Middle frontal gyrus (tissue), 1 donor: ENCODE results near the gene SLC6A1.

ENCODE experiments used
- DNase-seq: peaks from one replicate; pipeline ENCODE4 v3.0.0-alpha.2; 2015; ENCODE audit warnings: low spot score; ENCODE audit errors: extremely low spot score

The SLC6A1 gene

DNA sequence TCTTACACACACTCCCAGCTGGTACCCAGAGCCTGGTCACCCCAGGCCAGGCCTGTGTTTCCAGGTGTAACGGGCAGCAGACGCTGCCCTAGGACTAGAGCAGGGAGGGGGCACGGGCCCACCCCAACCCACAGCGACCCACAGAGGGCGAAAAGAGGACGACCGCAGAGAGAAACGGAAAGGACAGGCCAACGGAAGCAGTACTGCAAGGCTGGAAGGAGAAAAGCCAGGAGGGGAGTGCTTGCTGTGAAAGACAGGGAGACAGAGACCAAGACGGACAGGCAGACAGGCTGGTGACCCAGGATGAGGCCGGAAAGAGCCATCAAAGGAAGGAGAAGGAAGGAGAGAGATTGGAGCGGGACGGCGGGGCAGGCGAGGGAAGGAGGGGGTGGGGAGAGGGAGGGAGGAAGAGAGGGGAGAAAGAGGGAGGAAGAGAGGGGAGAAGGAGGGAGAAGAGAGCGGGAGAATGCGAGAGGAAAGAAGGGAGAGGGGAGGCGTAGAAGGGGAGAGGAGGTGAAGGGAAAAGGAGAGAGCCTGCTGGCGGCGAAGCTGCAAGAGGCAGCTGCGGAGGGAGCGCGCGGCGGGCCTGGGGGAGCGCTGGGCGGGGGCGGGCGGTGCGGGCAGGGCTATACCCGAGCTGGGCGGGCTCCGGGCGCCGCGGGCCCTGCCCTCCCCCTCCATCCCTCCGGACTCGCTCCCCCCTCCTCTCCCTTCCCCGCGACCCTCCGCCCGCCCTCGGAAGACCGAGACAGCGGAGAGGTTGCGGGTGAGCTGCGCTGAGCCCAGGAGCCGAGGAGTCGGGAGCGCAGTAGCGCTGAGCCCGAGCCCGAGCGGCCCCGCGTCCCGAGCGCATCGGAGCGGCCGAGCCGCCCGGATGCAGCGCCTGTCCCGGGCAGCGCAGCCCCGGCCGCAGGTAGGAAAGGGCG lies at the start of gene SLC6A1:
Gene SLC6A1 (plus strand): TSS at position 732 of the 926 bp plus-strand sequence. CDS start 24,464 bp downstream, outside the sequence.
- no peak for DNase-seq

GRCh38 chr3:10944866-10945265 lies 47.7 kb upstream of the SLC6A1 start:
- no peak for DNase-seq

- DNase-seq = peak; percentile 38
These were observed 46.8 kb upstream of the SLC6A1 start for GRCh38 chr3:10945683-10946287.

GRCh38 chr3:10946526-10946925 lies 46.0 kb upstream of the SLC6A1 start:
- DNase-seq = no peak

DNA sequence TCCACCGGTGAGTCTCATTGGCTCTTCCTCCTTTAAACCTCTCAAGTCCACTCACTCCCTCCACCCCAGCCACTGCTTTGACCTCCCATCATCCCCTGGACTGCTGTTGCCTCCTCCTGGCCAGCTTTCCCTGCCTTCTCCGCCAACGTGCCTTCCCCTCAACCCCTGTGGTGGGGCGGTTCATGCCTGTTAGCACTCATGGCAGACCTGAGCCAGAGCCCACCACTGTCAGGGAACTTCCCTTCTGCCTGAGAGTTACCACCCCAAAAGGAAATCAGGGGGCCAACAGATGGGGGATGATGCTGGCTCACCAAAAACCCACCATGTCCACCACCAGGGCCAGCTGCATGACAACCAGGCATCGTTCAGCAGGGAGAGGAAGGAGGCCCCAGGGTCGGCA lies 44.2 kb upstream of the SLC6A1 start:
- no peak for DNase-seq

DNA sequence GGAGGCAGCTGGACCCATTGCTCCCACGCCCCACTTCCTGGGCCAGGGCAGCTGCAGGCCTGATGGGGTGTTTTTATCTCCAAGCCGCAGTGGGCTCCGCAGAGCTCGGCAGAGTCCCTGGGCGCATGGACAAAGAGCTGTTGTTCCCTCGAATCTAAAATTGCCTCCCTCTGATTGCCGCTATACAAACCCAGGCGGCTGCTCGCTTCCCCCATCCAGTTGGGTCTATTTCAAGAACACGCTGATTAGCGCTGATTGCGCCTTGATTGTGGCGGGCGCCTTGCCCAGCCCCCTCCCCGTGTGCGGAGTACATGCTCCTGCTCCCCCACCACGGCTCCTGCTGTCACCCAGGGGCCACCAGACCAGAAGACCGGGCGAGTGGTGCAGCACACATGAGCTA lies 43.4 kb upstream of the SLC6A1 start:
- DNase-seq = peak; percentile 62

DNA sequence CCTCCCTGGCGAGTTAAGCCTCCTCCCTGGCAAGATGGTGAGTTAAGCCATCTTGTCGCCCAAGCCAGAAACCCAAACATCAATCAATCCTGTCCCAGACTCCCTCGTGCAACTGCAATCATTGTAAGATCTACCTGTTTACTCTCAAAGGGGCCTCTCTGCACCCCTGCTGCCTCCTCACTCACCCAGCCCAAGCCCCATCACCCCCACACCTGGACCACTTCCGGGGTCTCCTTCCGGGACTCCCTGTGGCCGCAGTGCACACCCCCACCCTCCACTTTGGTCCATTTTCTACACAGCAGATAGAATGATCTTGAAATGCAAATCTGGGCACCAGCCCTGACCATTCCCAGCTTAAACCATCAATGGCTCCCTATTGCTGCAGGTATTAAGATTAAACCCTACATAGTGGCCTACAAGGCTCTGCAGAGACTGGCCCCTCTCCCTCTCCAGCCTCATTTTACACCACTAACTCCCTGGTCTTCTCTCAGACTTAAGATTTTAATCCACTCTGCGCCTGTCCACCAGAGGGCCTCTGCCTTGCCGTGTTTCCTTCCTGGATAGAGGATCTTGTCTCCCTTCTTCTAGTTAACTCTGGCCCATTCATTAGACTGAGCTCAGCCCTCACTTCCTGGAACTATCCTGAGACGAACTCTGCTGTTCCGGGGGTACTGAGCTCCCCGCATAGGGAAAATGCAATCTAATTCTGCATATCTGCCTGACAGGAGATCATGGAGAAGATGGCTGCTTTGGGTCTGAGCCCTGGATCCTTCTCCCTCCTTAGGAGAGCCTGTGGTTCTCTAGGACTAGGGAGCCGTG lies 41.9 kb upstream of the SLC6A1 start:
- DNase-seq = no peak

GRCh38 chr3:10951295-10951926 lies 41.1 kb upstream of the SLC6A1 start:
- no peak for DNase-seq

- DNase-seq = no peak
These were observed 40.0 kb upstream of the SLC6A1 start for GRCh38 chr3:10952525-10952924.

GRCh38 chr3:10954740-10955139 lies 37.8 kb upstream of the SLC6A1 start:
- DNase-seq = no peak

DNA sequence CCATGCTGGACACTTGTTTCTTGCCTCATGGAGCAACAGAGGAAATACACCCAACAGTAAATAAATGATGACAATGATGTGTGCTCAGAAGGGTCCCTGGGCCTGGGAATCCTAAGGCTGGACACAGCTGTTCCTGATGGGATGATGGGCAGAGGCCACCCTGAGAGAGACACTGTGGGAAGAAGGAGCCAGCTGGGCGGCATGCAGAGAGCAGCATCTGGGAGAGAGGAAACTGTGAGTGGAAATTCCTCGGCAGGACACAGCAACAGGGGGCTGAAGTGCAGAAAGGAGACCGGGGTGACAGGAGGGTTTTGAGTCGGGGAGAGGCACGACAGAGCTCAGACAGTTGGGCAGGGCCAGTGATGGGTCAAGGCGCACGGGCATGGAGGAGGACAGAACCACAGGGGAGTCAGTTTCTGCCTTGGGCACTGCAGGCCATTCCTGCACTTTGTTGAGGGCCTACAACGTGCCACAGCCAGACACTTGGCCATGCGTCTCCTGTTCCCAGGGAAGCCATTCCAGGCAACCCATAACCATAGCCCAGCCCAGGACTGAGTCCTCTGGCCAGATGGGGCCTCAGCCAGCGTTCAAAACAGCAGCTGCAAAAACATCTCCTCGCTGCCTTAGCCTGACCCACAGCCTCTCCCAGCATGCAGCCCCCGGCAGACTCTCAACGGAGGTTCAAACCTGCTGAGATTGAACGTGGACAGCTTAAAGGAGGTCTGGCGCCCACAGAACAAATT lies 36.7 kb upstream of the SLC6A1 start:
- DNase-seq = no peak

DNA sequence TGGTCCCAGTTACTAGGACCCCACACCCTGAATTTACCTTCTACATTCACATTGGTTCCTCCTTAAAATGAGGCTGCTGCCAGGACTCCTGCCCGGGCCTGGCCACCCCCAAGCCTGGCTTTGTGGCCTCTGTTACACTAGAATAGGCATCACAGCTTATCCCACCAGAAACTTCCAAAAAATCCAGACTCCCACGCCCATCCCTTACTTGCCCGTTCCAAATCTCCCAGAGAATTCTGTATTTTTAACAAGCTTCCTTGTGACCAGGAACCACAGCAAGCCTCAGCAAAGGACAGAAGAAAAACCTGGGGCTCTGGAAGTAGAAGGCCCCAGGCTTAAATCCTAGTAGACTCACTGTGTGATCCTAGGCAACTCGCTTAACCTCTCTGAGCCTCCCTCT lies 36.0 kb upstream of the SLC6A1 start:
- DNase-seq = no peak

DNA sequence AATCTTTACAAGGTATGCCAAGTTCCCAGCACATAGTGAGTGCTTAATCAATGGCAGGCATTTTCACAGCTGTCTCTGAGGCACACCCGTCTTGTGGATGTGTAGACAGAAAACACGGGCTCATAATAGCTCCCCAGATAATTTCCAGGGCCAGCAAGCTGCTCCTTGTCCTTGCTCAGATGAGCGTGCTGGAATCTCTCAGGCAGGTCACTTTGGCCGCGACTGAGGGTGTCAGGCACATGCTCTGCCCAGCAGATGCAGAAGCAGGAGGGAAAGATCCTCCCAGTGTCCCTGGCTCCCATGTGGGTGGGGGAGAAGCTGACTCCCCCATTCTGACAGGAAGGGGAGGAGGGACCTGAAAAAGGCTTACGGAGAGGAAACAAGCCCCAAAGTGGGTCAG lies 35.6 kb upstream of the SLC6A1 start:
- DNase-seq = no peak

GRCh38 chr3:10957976-10958749 lies 34.4 kb upstream of the SLC6A1 start:
- DNase-seq = no peak

DNA sequence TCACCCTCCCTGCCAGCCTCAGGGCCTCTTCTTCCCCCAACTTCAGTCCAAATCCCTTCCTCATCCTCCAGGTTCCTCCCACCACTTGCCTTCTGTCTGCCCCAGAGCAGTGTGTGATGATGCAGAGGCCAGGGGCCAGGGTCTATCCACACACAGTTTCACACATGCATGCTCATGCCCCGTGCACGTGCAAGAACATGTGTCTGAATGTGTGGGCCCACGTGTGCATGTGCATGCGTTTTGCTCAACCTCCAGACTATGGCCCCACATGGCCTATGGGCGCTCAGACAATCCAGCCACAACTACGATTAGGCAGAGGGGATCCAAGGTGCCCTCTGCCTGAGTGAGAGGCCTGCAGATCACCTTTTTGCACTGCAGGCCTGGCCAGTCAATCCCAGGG lies 32.3 kb upstream of the SLC6A1 start:
- no peak for DNase-seq

GRCh38 chr3:10961921-10962320 lies 30.6 kb upstream of the SLC6A1 start:
- no peak for DNase-seq

- DNase-seq = no peak
These were observed 30.0 kb upstream of the SLC6A1 start for GRCh38 chr3:10962481-10963036.

- DNase-seq = no peak
These were observed 27.9 kb upstream of the SLC6A1 start for GRCh38 chr3:10964537-10965167.

DNA sequence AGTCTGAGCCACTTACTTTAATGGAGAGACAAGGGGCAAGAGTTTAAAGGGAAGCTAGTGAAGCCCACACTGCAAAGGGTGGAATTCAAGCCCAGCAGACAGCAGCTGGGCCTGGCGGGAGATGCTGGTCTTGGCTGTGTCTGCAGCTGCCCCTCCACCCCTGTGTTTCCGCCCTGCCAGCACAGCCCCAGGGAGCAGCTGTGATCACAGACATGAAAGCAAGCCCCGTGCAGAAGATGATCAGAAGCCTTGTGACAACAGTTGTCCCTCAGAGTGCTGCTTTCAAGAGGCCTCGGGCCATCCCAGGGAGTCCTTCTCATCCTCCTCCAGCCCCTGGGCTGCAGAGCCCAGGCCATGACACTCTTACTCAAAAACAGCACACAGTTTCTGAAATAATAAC lies 24.1 kb upstream of the SLC6A1 start:
- peak; percentile 36 for DNase-seq
